Subcutaneous adipose tissue (tissue), 4 donors: ENCODE data around the gene ARF3. TPM values are rescaled to one million over a fixed set of nuclear protein-coding genes. Genes with fewer than 3 reads are reported as not detected.

ENCODE experiments used
- total RNA-seq, 4 donors: library from RNA; depleted of rRNA; stranded (reverse); fragments of >200 nt; gene quantifications; one replicate each; pipeline ENCODE4 v1.1.0, GENCODE V29; 2016
- TF ChIP-seq, protein P1 (sequence below): fragments of 450-650 bp; IDR thresholded peaks from one replicate; pipeline ENCODE4 v1.5.1; 2016; ENCODE audit warnings: low read depth, mild to moderate bottlenecking, control low read depth, antibody characterized with exemption, moderate library complexity

Gene ARF3
- total RNA-seq, 4 donors from 2014 or later = 39.9 to 58.4 (median 48.5) TPM

DNA sequence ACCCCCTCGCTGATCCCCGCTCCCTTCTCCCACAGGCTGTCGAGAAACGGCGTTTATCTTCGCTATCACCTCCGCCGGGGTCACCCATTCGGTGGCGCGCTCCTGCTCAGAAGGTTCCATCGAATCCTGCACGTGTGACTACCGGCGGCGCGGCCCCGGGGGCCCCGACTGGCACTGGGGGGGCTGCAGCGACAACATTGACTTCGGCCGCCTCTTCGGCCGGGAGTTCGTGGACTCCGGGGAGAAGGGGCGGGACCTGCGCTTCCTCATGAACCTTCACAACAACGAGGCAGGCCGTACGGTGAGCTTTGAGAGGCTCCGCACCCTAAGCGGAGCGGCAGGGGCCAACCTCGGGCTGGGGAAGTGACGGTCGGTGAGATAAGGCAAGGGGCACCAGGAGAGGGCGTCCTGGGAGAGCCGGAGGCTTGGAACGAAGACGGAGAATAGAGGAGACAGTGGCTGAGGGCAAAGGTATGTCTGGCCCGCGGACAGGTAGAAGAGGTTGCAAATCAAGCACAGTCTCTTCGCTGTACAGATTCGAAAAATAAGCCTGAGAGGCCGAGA is 23.2 kb upstream of the ARF3 start:
- TF ChIP-seq, protein P1, sequence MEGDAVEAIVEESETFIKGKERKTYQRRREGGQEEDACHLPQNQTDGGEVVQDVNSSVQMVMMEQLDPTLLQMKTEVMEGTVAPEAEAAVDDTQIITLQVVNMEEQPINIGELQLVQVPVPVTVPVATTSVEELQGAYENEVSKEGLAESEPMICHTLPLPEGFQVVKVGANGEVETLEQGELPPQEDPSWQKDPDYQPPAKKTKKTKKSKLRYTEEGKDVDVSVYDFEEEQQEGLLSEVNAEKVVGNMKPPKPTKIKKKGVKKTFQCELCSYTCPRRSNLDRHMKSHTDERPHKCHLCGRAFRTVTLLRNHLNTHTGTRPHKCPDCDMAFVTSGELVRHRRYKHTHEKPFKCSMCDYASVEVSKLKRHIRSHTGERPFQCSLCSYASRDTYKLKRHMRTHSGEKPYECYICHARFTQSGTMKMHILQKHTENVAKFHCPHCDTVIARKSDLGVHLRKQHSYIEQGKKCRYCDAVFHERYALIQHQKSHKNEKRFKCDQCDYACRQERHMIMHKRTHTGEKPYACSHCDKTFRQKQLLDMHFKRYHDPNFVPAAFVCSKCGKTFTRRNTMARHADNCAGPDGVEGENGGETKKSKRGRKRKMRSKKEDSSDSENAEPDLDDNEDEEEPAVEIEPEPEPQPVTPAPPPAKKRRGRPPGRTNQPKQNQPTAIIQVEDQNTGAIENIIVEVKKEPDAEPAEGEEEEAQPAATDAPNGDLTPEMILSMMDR = no peak

DNA sequence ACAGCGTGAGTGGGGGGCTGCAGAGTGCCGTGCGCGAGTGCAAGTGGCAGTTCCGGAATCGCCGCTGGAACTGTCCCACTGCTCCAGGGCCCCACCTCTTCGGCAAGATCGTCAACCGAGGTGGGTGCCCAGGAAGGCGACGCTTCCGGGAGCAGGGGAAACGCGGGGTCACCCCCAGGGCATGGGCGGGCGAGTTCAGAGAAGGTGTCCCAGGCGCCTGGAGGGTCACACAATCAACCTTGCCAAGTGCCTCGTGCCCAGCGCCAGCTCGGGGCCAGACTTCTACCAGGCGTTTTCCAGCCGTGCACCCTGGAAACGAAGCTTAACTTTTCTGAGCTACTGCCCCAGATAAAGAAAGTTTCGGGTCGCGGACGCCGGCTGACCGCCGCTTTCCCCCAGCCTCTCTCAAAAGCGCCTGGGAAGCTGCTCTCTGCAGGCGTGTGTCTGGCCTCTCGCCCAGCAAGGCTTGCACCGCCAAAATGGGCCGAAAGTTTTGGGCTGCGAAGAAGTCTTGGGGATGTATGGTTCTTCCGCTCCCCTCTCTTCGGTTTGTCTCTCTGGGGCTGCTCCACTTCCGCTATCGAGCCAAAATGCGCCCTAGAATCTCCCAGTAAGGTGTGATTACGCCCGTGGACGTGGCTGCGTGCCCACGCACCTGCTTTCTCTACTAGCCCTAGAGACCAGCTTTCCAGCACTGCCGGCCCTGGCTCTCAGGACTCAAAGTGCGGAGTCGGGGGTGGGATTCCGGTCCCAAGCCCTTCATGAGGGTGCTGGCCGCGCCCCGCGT is 22.5 kb upstream of the ARF3 start:
- TF ChIP-seq, protein P1 = no peak

DNA sequence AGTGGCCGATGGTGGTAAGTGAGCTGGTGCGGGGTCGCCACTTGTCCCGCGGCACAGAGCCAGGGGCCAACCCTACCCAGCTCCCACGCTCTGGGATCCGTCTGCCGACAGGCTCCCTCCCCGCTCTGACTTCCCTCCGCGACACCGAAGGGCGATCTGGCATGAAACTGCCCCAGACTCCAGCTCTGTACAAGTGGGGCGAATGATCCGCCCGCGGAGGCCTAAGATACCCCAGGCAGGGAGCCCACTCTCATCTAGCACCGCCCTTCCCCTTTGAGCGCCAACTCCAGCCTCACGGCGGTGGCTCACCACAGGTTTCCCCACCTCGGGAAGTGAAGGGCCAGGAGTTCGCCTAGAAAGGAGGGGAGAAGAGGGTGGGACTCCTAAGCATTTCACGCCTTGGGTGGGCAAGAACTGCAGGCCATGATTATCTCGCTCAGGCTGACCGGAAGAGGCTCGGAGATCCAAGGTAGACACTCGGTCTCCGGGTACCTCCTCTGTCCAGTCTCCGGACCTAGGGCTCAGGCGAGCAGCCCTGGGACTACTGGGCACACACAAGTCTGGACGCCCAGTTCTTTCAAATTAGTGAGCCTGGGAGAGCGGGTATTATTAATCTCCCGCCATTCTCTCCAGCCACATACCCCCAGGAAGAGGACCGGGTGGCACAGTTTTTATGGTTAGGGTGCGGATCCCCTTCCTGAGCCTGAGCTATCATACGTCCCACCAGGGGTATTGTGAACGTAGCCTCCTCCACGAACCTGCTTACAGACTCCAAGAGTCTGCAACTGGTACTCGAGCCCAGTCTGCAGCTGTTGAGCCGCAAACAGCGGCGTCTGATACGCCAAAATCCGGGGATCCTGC is 21.7 kb upstream of the ARF3 start:
- TF ChIP-seq, protein P1 = no peak

DNA sequence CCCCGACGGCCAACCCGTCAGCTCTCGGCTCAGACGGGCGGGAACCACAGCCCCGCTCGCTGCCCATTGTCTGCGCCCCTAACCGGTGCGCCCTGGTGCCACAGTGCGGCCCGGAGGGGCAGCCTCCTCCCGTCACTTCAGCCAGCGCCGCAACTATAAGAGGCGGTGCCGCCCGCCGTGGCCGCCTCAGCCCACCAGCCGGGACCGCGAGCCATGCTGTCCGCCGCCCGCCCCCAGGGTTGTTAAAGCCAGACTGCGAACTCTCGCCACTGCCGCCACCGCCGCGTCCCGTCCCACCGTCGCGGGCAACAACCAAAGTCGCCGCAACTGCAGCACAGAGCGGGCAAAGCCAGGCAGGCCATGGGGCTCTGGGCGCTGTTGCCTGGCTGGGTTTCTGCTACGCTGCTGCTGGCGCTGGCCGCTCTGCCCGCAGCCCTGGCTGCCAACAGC is 21.0 kb upstream of the ARF3 start, which contains the start of gene WNT1:
Gene WNT1, plus strand, starts transcription at position 32 of the 450 bp plus-strand sequence. Its CDS starts 329 bp downstream, at position 361.
- TF ChIP-seq, protein P1 = no peak

DNA sequence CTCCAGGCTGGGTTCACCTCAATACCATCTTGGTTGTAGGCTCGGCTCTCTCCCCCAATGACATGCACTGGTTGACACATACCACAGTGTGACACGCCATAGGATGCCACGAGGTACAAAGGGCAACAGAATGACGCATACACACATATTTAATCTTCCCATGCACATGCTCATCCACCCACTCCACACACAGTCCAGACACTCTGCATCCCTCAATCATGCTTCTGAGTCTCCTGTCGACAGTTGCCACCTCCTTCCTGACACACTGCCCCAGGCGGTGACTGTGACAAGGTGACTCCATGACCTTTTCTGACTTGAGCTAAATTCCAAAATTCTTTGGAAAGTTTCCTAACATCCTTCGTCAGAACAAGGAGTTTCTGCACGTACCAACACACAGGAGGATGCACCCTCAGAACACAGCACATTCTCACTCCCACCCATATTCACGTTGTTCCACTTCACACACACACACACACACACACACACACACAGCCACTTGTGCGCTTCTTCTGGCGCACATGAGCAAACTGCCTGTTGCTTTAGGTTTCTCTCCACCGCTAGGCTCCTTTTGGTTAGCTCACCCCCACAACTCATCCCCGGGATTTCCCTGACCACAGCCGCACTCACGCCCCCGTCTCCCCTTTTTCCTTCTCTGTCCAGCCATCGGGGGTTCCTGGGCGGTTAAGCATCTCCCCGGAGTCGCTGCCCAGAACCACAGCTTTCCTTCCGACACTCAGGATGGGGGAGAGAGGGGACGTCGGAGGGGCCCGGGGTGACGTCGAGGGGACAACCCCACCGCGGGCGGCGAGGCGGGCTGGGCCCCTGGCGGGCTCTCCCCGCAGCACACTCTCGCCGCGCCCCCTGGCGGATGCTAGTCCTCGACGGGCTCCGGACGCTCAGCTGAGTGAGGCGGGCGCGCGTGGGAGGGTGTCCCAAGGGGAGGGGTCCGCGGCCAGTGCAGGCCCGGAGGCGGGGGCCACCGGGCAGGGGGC is 20.3 kb upstream of the ARF3 start:
- TF ChIP-seq, protein P1 = no peak

DNA sequence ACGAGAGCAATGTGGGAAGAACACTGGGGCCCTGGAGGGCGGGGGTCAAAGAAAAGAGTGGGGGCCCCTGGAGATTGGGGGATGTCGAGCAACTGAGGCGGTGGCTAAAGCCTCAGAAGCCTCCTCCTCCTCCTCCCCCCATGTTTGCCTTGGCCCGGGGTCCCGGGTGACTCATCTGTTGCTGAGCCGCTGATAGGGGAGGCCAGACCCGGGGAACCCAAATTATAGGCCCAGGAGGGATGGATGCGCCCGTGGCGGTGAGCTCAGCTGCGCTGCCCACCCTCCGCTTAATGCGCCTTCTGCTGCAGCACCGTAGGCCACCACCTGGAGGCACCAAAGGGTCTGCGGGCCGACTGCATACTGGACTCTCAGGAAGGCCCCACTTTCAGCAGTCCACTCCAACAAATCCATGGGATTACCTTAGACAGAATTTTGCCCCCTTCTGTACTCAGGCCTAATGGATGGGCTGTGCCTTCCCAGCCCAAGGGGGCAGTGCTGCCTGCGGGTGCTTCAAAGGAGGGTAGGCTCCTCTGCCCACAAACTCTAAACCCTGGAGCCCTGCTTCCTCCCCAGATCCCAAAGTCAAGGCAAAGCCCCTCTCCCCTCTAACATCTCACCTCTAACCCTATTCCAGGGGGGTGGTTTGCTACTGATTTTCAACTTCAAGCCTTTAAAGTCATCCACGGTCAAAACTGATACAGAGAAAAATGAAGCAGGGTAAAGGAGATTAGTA is 16.8 kb upstream of the ARF3 start:
- TF ChIP-seq, protein P1 = no peak
